GM12878 (cell line): ENCODE results near the gene CEND1. TPM values are rescaled to one million over a fixed set of nuclear protein-coding genes. Genes with fewer than 3 reads are reported as not detected.

Experiments used
- ATAC-seq: fragments of 200-7000 bp; cut with Tn5 transposase; 3 replicates; pipeline ENCODE4 v1.9.1; 2020; ENCODE audit warnings: mild to moderate bottlenecking, moderate library complexity
- BruUV-seq: library from RNA; stranded (reverse); fragments of 400-500 nt; replicated peaks from 2 replicates; lab custom pipeline; 2021; lab: Mats Ljungman, UMichigan
- CTCF ChIA-PET: fragments of 300-600 bp; sonication (Branson Sonifier 250); formaldehyde crosslinking; extraction: SDS; loops from one replicate; lab custom pipeline; 2021; ENCODE audit warnings: inconsistent platforms; lab: Yijun Ruan, JAX
- POLR2A ChIA-PET: fragments of 350-600 bp; formaldehyde crosslinking; extraction: SDS; loops from one replicate; lab custom pipeline; 2021; ENCODE audit warnings: inconsistent platforms; lab: Charles Lee
- RAD21 ChIA-PET: fragments of 300-600 bp; sonication (Branson Sonifier 250); formaldehyde crosslinking; loops from one replicate; lab custom pipeline; 2023; ENCODE audit warnings: antibody characterized with exemption; ENCODE audit not compliant: unreplicated experiment; lab: Charles Lee
- SMC1A ChIA-PET: fragments of 300-600 bp; sonication (Branson Sonifier 250); formaldehyde crosslinking; loops from one replicate; lab custom pipeline; 2023; ENCODE audit not compliant: unreplicated experiment, uncharacterized antibody; lab: Charles Lee
- DNase-seq: peaks from one replicate; pipeline ENCODE4 v3.0.0-alpha.2; 2011; ENCODE audit warnings: low read depth, low spot score
- FAIRE-seq: peaks from 3 replicates; lab custom pipeline; 2011; peaks lifted over from hg19 to GRCh38; lab: Jason Lieb, UNC
- H2AFZ ChIP-seq: 2 replicates; pipeline ENCODE4 v1.6.0; 2011; ENCODE audit warnings: low read depth, low read length, control low read depth; ENCODE audit not compliant: control insufficient read depth
- H3K27ac ChIP-seq: 2 replicates; pipeline ENCODE4 v1.5.1; 2011; ENCODE audit warnings: control low read depth; ENCODE audit not compliant: control insufficient read depth, insufficient read depth
- H3K27me3 ChIP-seq, 2 experiments: replicated peaks in 1 of 2; 2 replicates each; pipeline versions ENCODE4 v1.6.0 to v1.6.1; 2011; ENCODE audit warnings: low read length in 1 of 2; ENCODE audit not compliant: control insufficient read depth in 2 of 2, insufficient read depth in 2 of 2
- H3K36me3 ChIP-seq, 2 experiments: 2 replicates each; pipeline ENCODE4 v1.5.1; 2011; ENCODE audit warnings: low read length in 1 of 2; ENCODE audit not compliant: control insufficient read depth in 2 of 2, insufficient read depth in 2 of 2
- H3K4me1 ChIP-seq: 2 replicates; pipeline ENCODE4 v1.6.1; 2011; ENCODE audit warnings: mild to moderate bottlenecking, low read length, moderate library complexity, mixed read lengths; ENCODE audit not compliant: control insufficient read depth, insufficient read depth
- H3K4me2 ChIP-seq: 2 replicates; pipeline ENCODE4 v1.6.0; 2011; ENCODE audit warnings: control low read depth; ENCODE audit not compliant: control insufficient read depth, insufficient read depth
- H3K4me3 ChIP-seq: fragments of 200-600 bp; sonication (generic); 2 replicates; pipeline ENCODE4 v1.5.1; 2016
- H3K79me2 ChIP-seq: 2 replicates; pipeline ENCODE4 v1.6.0; 2011; ENCODE audit warnings: low read length; ENCODE audit not compliant: control insufficient read depth, insufficient read depth
- H3K9ac ChIP-seq: 2 replicates; pipeline ENCODE4 v1.8.0; 2011; ENCODE audit warnings: low read length, control low read depth, mixed read lengths; ENCODE audit not compliant: control insufficient read depth, insufficient read depth
- H3K9me3 ChIP-seq: replicated peaks from 3 replicates; pipeline ENCODE4 v1.5.1; 2011; ENCODE audit warnings: mild to moderate bottlenecking, low read length; ENCODE audit not compliant: control insufficient read depth, insufficient read depth
- H4K20me1 ChIP-seq: 2 replicates; pipeline ENCODE4 v1.6.0; 2011; ENCODE audit not compliant: control insufficient read depth, insufficient read depth
- PBX3 ChIP-seq: IDR thresholded peaks from 2 replicates; pipeline ENCODE4 v1.6.1; 2011; ENCODE audit warnings: mild to moderate bottlenecking, low read depth, low read length, moderate library complexity; ENCODE audit not compliant: insufficient replicate concordance
- POLR2A ChIP-seq: IDR thresholded peaks from 2 replicates; pipeline ENCODE4 v1.6.1; 2011; ENCODE audit warnings: low read depth, mild to moderate bottlenecking, low read length
- SRF ChIP-seq, 2 experiments: IDR thresholded peaks; 2 replicates each; pipeline ENCODE4 v1.6.1; 2011; ENCODE audit warnings: low read depth in 2 of 2, low read length in 2 of 2, mild to moderate bottlenecking in 1 of 2, moderate library complexity in 1 of 2
- STAT3 ChIP-seq: IDR thresholded peaks from 2 replicates; pipeline ENCODE4 v1.6.1; 2011; ENCODE audit warnings: low read depth, low read length, improper control_type of control experiment
- WGBS: methylation state at CpG from one replicate; pipeline ENCODE4 v1.1.6; 2016; ENCODE audit warnings: low lambda C conversion rate; ENCODE audit not compliant: insufficient replicate concordance, insufficient coverage; ENCODE audit errors: missing lambda C conversion rate; 5-methylcytosine and 5-hydroxymethylcytosine counted together
- in situ Hi-C: fragments of 300-500 bp; cut with MboI; formaldehyde crosslinking; loops from 9 replicates; pipeline ENCODE4 v1.14.3; 2018; ENCODE audit warnings: mixed read lengths
- intact Hi-C: fragments of 100-400 bp; cut with micrococcal nuclease; formaldehyde crosslinking; loops from one replicate; pipeline ENCODE4 v1.14.2; 2022; ENCODE audit not compliant: unreplicated experiment
- polyA plus RNA-seq, 11 experiments: library from polyadenylated mRNA; depleted of rRNA in 4 of 11; unstranded in 6 of 11; stranded (reverse) in 5 of 11; fragments of >200 nt; fragmentation: Nextera tagmentation in 4 of 11; fragmentation: Illumina TruSeq in 1 of 11; extraction: Ambion mirVana in 4 of 11; extraction: Trizol in 1 of 11; gene quantifications; 1 replicate in 1 of 11; 2 replicates in 10 of 11; pipeline versions ENCODE4 v1.2.1 to v1.2.3, GENCODE V29; 2011 to 2016; ENCODE audit warnings: inconsistent platforms in 2 of 11, missing spikeins in 2 of 11, low read depth in 1 of 11
- total RNA-seq, 4 experiments: library from RNA; depleted of rRNA in 3 of 4; stranded (reverse); fragments of >200 nt in 3 of 4; fragmentation: Illumina TruSeq in 1 of 4; extraction: Trizol in 1 of 4; gene quantifications; 2 replicates each; pipeline versions ENCODE4 v1.2.1 to v1.2.3, GENCODE V29; 2013 to 2021

CEND1 gene
- total and polyA plus RNA-seq, 10 of the 15 experiments (the other 5 are each of a cell fraction or from before 2014, with no cell fraction given): 0.31 to 13.6 (median 7.2) TPM; not detected in 1

DNA sequence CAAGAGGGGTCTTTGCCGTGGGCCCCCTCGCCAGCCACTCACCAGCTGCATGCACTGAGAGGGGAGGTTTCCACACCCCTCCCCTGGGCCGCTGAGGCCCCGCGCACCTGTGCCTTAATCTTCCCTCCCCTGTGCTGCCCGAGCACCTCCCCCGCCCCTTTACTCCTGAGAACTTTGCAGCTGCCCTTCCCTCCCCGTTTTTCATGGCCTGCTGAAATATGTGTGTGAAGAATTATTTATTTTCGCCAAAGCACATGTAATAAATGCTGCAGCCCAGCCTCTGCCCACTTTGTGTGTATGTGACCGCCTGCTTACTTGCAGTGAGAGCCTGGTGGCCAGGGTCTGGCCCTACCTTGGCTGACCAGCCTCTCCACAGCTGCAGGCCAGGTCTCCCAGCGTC is 35.1 kb upstream of the CEND1 start (continued):
- no peak for TF ChIP-seq PBX3

GRCh38 chr11:824292-824880 is 34.5 kb upstream of the CEND1 start:
- RAD21 ChIA-PET: no interaction called here
- POLR2A ChIA-PET: interaction anchor here (1.4 kb wide), 1 partner anchor 10 kb away, joined by 4 read pairs; no protein-coding TSS in a partner anchor
- CTCF ChIA-PET: no interaction called here
- H3K27me3 ChIP-seq: no peaks in the 10 kb centered on the region
- in situ Hi-C loops (loop anchor here (25.0 kb wide), 1 partner anchor 1563 kb away; the partner anchor contains the start of gene CD81), intact Hi-C loops (no loop called here)
- DNase-seq (no peak), FAIRE-seq (no peak), ATAC-seq (no peak)
- H3K9me3 ChIP-seq: no peaks in the 10 kb centered on the region
- BruUV-seq: no TSS peak
- SMC1A ChIA-PET: no interaction called here
- TF ChIP-seq STAT3 (no peak), POLR2A (0 out of 2 replicates have a peak, but pooled peaks have one; percentile 34), SRF (IDR thresholded peaks at IDR 0.05; ENCODE audit: low read depth in 2 of 2, low read length in 2 of 2) (no peak)
- no peak overlapping the region for H3K9ac ChIP-seq
- H3K4me1 ChIP-seq: peaks cover 20% of the 10 kb centered on the region
- no peaks in the 10 kb centered on the region; the same call in 1 of the 2 replicates for H4K20me1 ChIP-seq
- H3K79me2 ChIP-seq: peaks cover 5% of the 10 kb centered on the region
- 97% methylated on average over 33 of the region's 59 CpGs for WGBS
- no peak overlapping the region for H3K4me2 ChIP-seq
- H3K27ac ChIP-seq: no peak overlapping the region
- H2AFZ ChIP-seq: no peak overlapping the region
- no peaks in the 10 kb centered on the region; a peak in 2 of 4 replicates for H3K36me3 ChIP-seq
- no peak overlapping the region for H3K4me3 ChIP-seq
